H9 (cell line): ENCODE results near the gene VIPR2. TPM values are rescaled to one million over a fixed set of nuclear protein-coding genes. Genes with fewer than 3 reads are reported as not detected.

Source experiments
- DNase-seq: peaks from one replicate; pipeline ENCODE4 v3.0.0-alpha.2; 2017
- H2AFZ ChIP-seq: one replicate; pipeline ENCODE4 v1.6.1; 2013; ENCODE audit warnings: mild to moderate bottlenecking, low read length, control low read depth, moderate library complexity
- H2AK5ac ChIP-seq: 2 replicates; pipeline ENCODE4 v1.6.1; 2013; ENCODE audit warnings: low read length, control low read depth, mixed read lengths; ENCODE audit not compliant: insufficient read length
- H2BK120ac ChIP-seq: one replicate; pipeline ENCODE4 v1.6.1; 2013; ENCODE audit warnings: low read depth, mild to moderate bottlenecking, low read length, control low read depth, inconsistent platforms; ENCODE audit not compliant: poor library complexity, severe bottlenecking
- H2BK12ac ChIP-seq: 2 replicates; pipeline ENCODE4 v1.6.1; 2013; ENCODE audit warnings: low read length, control low read depth, mixed read lengths, low read depth; ENCODE audit not compliant: insufficient read length
- H2BK15ac ChIP-seq: 2 replicates; pipeline ENCODE4 v1.6.1; 2013; ENCODE audit warnings: low read depth, low read length, control low read depth
- H2BK20ac ChIP-seq: one replicate; pipeline ENCODE4 v1.6.1; 2013; ENCODE audit warnings: low read depth, mild to moderate bottlenecking, low read length, control low read depth, inconsistent platforms; ENCODE audit not compliant: poor library complexity, severe bottlenecking
- H2BK5ac ChIP-seq: 2 replicates; pipeline ENCODE4 v1.6.1; 2013; ENCODE audit warnings: low read length, control low read depth, mixed read lengths; ENCODE audit not compliant: insufficient read length
- H3K14ac ChIP-seq: 2 replicates; pipeline ENCODE4 v1.6.1; 2013; ENCODE audit warnings: low read length, control low read depth; ENCODE audit not compliant: insufficient read depth
- H3K18ac ChIP-seq: 2 replicates; pipeline ENCODE4 v1.6.1; 2013; ENCODE audit warnings: low read depth, mild to moderate bottlenecking, mixed read lengths, low read length, control low read depth; ENCODE audit not compliant: insufficient read length
- H3K23ac ChIP-seq: 2 replicates; pipeline ENCODE4 v1.6.1; 2013; ENCODE audit warnings: low read length, control low read depth, mixed read lengths, low read depth; ENCODE audit not compliant: insufficient read length
- H3K23me2 ChIP-seq: 2 replicates; pipeline ENCODE4 v1.6.1; 2013; ENCODE audit warnings: low read depth, mild to moderate bottlenecking, mixed read lengths, low read length, control low read depth; ENCODE audit not compliant: insufficient read length, poor library complexity, severe bottlenecking
- H3K27ac ChIP-seq: 2 replicates; pipeline ENCODE4 v1.5.1; 2013; ENCODE audit warnings: low read length, control low read depth, mixed read lengths, low read depth; ENCODE audit not compliant: insufficient read length
- H3K27me3 ChIP-seq: 2 replicates; pipeline ENCODE4 v1.6.1; 2013; ENCODE audit warnings: low read length, control low read depth, inconsistent platforms; ENCODE audit not compliant: insufficient read depth
- H3K4ac ChIP-seq: 2 replicates; pipeline ENCODE4 v1.6.1; 2013; ENCODE audit warnings: low read depth, mild to moderate bottlenecking, control low read depth, inconsistent platforms, low read length, moderate library complexity
- H3K4me1 ChIP-seq: 2 replicates; pipeline ENCODE4 v1.6.1; 2013; ENCODE audit warnings: low read length, control low read depth, inconsistent platforms; ENCODE audit not compliant: insufficient read depth
- H3K4me2 ChIP-seq: 2 replicates; pipeline ENCODE4 v1.6.1; 2013; ENCODE audit warnings: low read length, control low read depth, mixed read lengths; ENCODE audit not compliant: insufficient read length, insufficient read depth
- H3K56ac ChIP-seq: 2 replicates; pipeline ENCODE4 v1.6.1; 2013; ENCODE audit warnings: low read depth, mild to moderate bottlenecking, mixed read lengths, low read length, control low read depth; ENCODE audit not compliant: insufficient read length
- H3K79me1 ChIP-seq: 2 replicates; pipeline ENCODE4 v1.6.1; 2013; ENCODE audit warnings: low read depth, mild to moderate bottlenecking, moderate library complexity, low read length, control low read depth, inconsistent platforms; ENCODE audit not compliant: insufficient read depth, poor library complexity, severe bottlenecking
- H3K79me2 ChIP-seq: 2 replicates; pipeline ENCODE4 v1.6.1; 2013; ENCODE audit warnings: low read length, control low read depth, inconsistent platforms; ENCODE audit not compliant: insufficient read depth
- H3K9ac ChIP-seq: 2 replicates; pipeline ENCODE4 v1.6.1; 2013; ENCODE audit warnings: low read length, control low read depth, mixed read lengths; ENCODE audit not compliant: insufficient read length; ENCODE audit errors: extremely low read depth
- H3K9me3 ChIP-seq: one replicate; pipeline ENCODE4 v1.6.1; 2013; ENCODE audit warnings: low read depth, low read length, inconsistent platforms; ENCODE audit not compliant: control insufficient read depth
- H3T11ph ChIP-seq: one replicate; pipeline ENCODE4 v1.6.1; 2013; ENCODE audit warnings: mild to moderate bottlenecking, low read length, control low read depth, inconsistent platforms
- H4K20me1 ChIP-seq: one replicate; pipeline ENCODE4 v1.6.1; 2013; ENCODE audit not compliant: control insufficient read depth, insufficient read length, insufficient read depth
- H4K5ac ChIP-seq: 2 replicates; pipeline ENCODE4 v1.6.1; 2013; ENCODE audit warnings: low read depth, mild to moderate bottlenecking, mixed read lengths, low read length, control low read depth; ENCODE audit not compliant: insufficient read length
- H4K8ac ChIP-seq: replicated peaks from 2 replicates; pipeline ENCODE4 v1.6.1; 2013; ENCODE audit warnings: low read length, control low read depth, mixed read lengths, low read depth; ENCODE audit not compliant: insufficient read length
- H4K91ac ChIP-seq: 2 replicates; pipeline ENCODE4 v1.6.1; 2013; ENCODE audit warnings: low read depth, mild to moderate bottlenecking, moderate library complexity, mixed read lengths, low read length, control low read depth; ENCODE audit not compliant: insufficient read length
- H3K27ac Mint-ChIP-seq, 3 experiments: 2 replicates in 2 of 3; 3 replicates in 1 of 3; pipeline ENCODE4 v1.8.0; 2020 to 2021; ENCODE audit warnings: mixed read lengths in 3 of 3, mild to moderate bottlenecking in 1 of 3, moderate library complexity in 1 of 3
- H3K27me3 Mint-ChIP-seq: 2 replicates; pipeline ENCODE4 v1.8.0; 2021; ENCODE audit warnings: low read depth, mild to moderate bottlenecking, moderate library complexity, mixed read lengths
- H3K36me3 Mint-ChIP-seq, 3 experiments: 2 replicates in 2 of 3; 3 replicates in 1 of 3; pipeline ENCODE4 v1.8.0; 2020 to 2021; ENCODE audit warnings: low read depth in 3 of 3, mixed read lengths in 3 of 3; ENCODE audit not compliant: insufficient read depth in 1 of 3
- H3K4me1 Mint-ChIP-seq, 2 experiments: 2 replicates each; pipeline ENCODE4 v1.8.0; 2020; ENCODE audit warnings: mixed read lengths in 2 of 2
- H3K4me3 Mint-ChIP-seq, 2 experiments: 2 replicates in 1 of 2; 3 replicates in 1 of 2; pipeline ENCODE4 v1.8.0; 2020 to 2021; ENCODE audit warnings: mild to moderate bottlenecking in 2 of 2, mixed read lengths in 2 of 2, moderate library complexity in 1 of 2
- H3K9me3 Mint-ChIP-seq, 2 experiments: 2 replicates in 1 of 2; 3 replicates in 1 of 2; pipeline ENCODE4 v1.8.0; 2020; ENCODE audit warnings: mild to moderate bottlenecking in 2 of 2, mixed read lengths in 2 of 2, moderate library complexity in 1 of 2
- WGBS: extraction: QIAGEN DNeasy Blood & Tissue Kit; methylation state at CpG from one replicate; pipeline ENCODE4 v1.1.7; 2013; ENCODE audit warnings: missing lambda C conversion rate, low lambda C conversion rate, mixed read lengths; ENCODE audit not compliant: insufficient read length; ENCODE audit errors: extremely low coverage; 5-methylcytosine and 5-hydroxymethylcytosine counted together
- total RNA-seq: library from RNA; stranded (reverse); gene quantifications from 2 replicates; pipeline ENCODE4 v1.2.1, GENCODE V29; 2021
- TF ChIP-seq, protein P1 (sequence below): fragments of 200-600 bp; sonication (generic); conservative IDR thresholded peaks from 3 replicates; pipeline ENCODE4 v1.8.0; 2021; ENCODE audit warnings: antibody characterized with exemption, mild to moderate bottlenecking

Gene VIPR2
- total RNA-seq, 1 experiment from 2014 or later: 1.6 TPM

DNA sequence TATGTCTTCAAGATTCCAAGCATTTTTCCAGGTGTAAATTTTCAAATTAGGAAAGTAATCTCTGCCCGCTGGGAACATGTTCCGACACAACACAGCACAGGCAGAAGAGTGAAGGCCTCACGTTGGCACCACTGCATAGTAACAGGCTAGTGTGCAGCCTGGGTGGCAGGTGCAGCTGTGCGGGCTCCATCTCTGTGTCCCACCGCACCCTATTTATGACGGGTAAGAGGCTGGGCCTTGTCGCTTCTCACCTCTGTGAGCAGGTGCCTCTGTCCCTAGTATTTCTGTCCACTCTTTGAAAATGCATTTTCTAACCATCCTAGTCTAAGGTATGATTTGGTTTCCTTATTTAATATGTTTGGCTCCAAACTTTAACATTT is 24.1 kb downstream of the VIPR2 start:
- H3K4ac ChIP-seq: no peak overlapping the region
- H4K91ac ChIP-seq: no peak overlapping the region
- H2BK20ac ChIP-seq: no peak overlapping the region
- Mint-ChIP-seq H3K9me3 (peaks cover 0 to 7% of the 10 kb centered on the region in 2 experiments; a peak in 2 of 5 replicates), H3K36me3 (no peaks in the 10 kb centered on the region), H3K4me1 (peaks cover 9 to 15% of the 10 kb centered on the region in 2 experiments), H3K27ac (no peak overlapping the region; a peak in 1 of 7 replicates), H3K4me3 (no peak overlapping the region), H3K27me3 (peaks cover 6% of the 10 kb centered on the region)
- no peaks in the 10 kb centered on the region for H4K20me1 ChIP-seq
- no peaks in the 10 kb centered on the region for H3K79me2 ChIP-seq
- no peaks in the 10 kb centered on the region for H3K4me1 ChIP-seq
- no peak overlapping the region for H2BK15ac ChIP-seq
- no peak overlapping the region for H3K14ac ChIP-seq
- H3K79me1 ChIP-seq: no peaks in the 10 kb centered on the region
- H2BK12ac ChIP-seq: no peak overlapping the region
- no peaks in the 10 kb centered on the region for H3K27me3 ChIP-seq
- H2AFZ ChIP-seq: no peak overlapping the region
- no peak overlapping the region for H2BK5ac ChIP-seq
- no peak overlapping the region for H2AK5ac ChIP-seq
- H4K8ac ChIP-seq: no peak overlapping the region
- no peak for DNase-seq
- no peak overlapping the region for H3K27ac ChIP-seq
- H3K23ac ChIP-seq: no peak overlapping the region
- H3K23me2 ChIP-seq: no peaks in the 10 kb centered on the region
- no peak overlapping the region for H2BK120ac ChIP-seq
- no peak overlapping the region for H3K4me2 ChIP-seq
- no peaks in the 10 kb centered on the region for H3K9me3 ChIP-seq
- no peak overlapping the region for H3K56ac ChIP-seq
- no peak overlapping the region for H3T11ph ChIP-seq
- TF ChIP-seq, protein P1, sequence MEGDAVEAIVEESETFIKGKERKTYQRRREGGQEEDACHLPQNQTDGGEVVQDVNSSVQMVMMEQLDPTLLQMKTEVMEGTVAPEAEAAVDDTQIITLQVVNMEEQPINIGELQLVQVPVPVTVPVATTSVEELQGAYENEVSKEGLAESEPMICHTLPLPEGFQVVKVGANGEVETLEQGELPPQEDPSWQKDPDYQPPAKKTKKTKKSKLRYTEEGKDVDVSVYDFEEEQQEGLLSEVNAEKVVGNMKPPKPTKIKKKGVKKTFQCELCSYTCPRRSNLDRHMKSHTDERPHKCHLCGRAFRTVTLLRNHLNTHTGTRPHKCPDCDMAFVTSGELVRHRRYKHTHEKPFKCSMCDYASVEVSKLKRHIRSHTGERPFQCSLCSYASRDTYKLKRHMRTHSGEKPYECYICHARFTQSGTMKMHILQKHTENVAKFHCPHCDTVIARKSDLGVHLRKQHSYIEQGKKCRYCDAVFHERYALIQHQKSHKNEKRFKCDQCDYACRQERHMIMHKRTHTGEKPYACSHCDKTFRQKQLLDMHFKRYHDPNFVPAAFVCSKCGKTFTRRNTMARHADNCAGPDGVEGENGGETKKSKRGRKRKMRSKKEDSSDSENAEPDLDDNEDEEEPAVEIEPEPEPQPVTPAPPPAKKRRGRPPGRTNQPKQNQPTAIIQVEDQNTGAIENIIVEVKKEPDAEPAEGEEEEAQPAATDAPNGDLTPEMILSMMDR: no peak
- H4K5ac ChIP-seq: no peak overlapping the region
- no peak overlapping the region for H3K9ac ChIP-seq
- WGBS: no CpG with 5 or more reads among the region's 7 CpGs
- H3K18ac ChIP-seq: no peak overlapping the region
